Measurements from ENCODE around the gene DDX17. TPM values are rescaled to one million over a fixed set of nuclear protein-coding genes. Genes with fewer than 3 reads are reported as not detected.

Gene DDX17
- polyA plus RNA-seq, 1 experiment: 426 TPM

DNA sequence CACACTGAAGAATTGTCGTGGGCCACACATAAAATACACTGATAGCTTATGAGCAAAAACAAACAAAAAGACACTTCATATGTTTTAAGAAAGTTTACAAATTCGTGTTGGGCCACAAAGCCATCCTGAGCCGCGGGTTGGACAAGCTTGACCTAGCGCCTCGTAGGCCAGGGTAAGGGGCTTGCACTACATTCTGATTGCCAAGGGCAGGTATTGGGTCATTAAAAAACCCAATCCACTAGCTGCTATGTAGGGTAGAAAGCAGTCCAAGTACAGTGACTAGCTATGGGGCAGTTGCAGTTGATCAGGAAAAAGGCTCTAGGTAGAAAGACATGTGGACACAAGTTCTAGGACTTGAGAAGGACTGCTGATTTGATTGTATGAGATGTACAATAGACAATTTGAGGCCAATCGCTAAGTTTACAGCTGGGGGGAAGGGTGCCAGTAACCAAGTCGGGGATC lies 24.2 kb downstream of the DDX17 start:
- Histone ChIP-seq H3K4me3 (ENCODE audit: low read depth, low read length) (no peak overlapping the region), H3K9me3 (ENCODE audit: control insufficient read depth, insufficient read depth, low read length) (no peaks in the 10 kb centered on the region), H3K27me3 (ENCODE audit: control insufficient read depth, insufficient read depth, low read length) (no peaks in the 10 kb centered on the region), H3K27ac (ENCODE audit: low read depth, low read length) (no peak overlapping the region)
- TF ChIP-seq CTCF (IDR thresholded peaks at IDR 0.05; ENCODE audit: low read depth, low read length): no peak
- CTCF ChIA-PET: interaction anchor here (0.6 kb wide), 1 partner anchor 14 kb away, joined by 6 read pairs; no protein-coding TSS in a partner anchor
- POLR2A ChIA-PET: interaction anchor here (0.7 to 3.1 kb wide), 4 partner anchors 9 to 20 kb away, joined by 3 to 27 read pairs (median 13); partner anchors contain the start of gene KDELR3
- no peak for DNase-seq (ENCODE audit: low read depth, low spot score)

GRCh38 chr22:38481162-38481870 lies 24.8 kb downstream of the DDX17 start:
- CTCF ChIA-PET: interaction anchor here (0.5 kb wide), 1 partner anchor 407 kb away, joined by 6 read pairs; no protein-coding TSS in a partner anchor
- H3K27ac ChIP-seq (ENCODE audit: low read depth, low read length): peak overlapping the region; percentile 24

DNA sequence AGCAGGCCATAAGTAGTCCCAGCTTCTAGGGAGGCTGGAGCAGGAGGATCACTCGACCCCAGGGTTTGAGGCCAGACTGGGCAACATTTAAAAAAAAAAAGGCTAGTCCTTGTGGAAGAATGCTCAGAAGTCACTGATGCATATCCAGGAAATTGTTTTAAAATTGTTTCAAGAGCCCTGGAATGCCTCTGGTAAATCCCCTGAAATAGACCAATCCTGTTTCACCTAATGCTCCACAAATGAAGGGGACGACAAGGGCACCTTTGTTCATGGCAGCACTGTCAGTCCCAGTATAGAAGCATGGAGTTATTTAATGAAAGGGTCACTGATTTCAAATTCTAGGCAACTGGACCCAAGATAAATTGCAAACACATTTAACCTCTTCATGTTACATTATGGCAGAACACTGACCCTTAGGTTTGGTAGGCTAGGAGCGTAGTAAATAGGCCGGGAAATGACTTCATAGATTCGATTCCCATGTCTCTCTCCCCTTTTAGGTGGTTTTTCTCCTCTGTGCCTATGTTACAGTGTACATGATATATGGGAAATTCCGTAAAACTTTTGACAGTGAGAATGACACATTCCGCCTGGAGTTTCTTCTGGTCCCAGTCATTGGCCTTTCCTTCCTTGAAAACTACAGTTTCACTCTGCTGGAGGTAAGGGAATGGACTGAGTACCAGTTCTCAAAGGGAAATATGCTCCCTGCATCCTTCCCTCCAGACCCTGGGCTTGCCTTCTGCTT lies 26.8 kb downstream of the DDX17 start:
- H3K9me3 ChIP-seq (ENCODE audit: control insufficient read depth, insufficient read depth, low read length): no peaks in the 10 kb centered on the region
- ChIA-PET CTCF (no interaction called here), POLR2A (interaction anchor here (0.6 to 3.1 kb wide), 2 partner anchors 12 to 34 kb away, joined by 3 to 27 read pairs; no protein-coding TSS in a partner anchor)
- no peak for DNase-seq (ENCODE audit: low read depth, low spot score)
- H3K4me3 ChIP-seq (ENCODE audit: low read depth, low read length): no peak overlapping the region
- H3K27ac ChIP-seq (ENCODE audit: low read depth, low read length): peak overlapping the region; percentile 31
- H3K27me3 ChIP-seq (ENCODE audit: control insufficient read depth, insufficient read depth, low read length): no peaks in the 10 kb centered on the region
- no peak for TF ChIP-seq CTCF (IDR thresholded peaks at IDR 0.05; ENCODE audit: low read depth, low read length)

More at GRCh38 chr22:38481162-38481870, 24.8 kb downstream of the DDX17 start:
- TF ChIP-seq CTCF (IDR thresholded peaks at IDR 0.05; ENCODE audit: low read depth, low read length): no peak
- no peaks in the 10 kb centered on the region for H3K27me3 ChIP-seq (ENCODE audit: control insufficient read depth, insufficient read depth, low read length)
- no peak for DNase-seq (ENCODE audit: low read depth, low spot score)
- no peaks in the 10 kb centered on the region for H3K9me3 ChIP-seq (ENCODE audit: control insufficient read depth, insufficient read depth, low read length)
- POLR2A ChIA-PET: interaction anchor here (0.7 to 3.1 kb wide), 5 partner anchors 10 to 429 kb away, joined by 3 to 27 read pairs (median 4); partner anchors contain the start of gene KDELR3
- H3K4me3 ChIP-seq (ENCODE audit: low read depth, low read length): no peak overlapping the region

DNA sequence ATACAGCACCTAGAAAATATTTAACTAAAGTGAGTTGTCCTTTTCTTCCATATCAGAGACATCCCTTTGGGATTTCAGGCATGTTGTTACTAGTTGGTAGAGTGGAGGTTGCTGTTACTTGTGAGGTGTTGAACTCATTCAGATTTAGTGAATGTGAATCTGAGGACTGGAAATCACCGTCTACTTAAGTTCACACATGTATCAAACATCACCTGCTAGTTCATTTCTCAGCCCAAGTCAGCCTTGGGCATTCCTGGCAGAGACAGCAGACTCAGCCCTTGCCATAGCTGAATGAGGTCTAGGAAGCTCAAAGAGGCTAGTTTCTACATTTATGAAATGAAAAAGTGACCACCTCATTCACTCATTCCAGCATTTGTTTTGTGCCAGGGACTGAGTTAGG lies 28.5 kb downstream of the DDX17 start:
- ChIA-PET CTCF (no interaction called here), POLR2A (interaction anchor here (0.6 kb wide), 1 partner anchor 159 kb away, joined by 11 read pairs; no protein-coding TSS in a partner anchor)
- TF ChIP-seq CTCF (IDR thresholded peaks at IDR 0.05; ENCODE audit: low read depth, low read length): no peak

More for the DNA sequence above, 28.5 kb downstream of the DDX17 start:
- Histone ChIP-seq H3K27me3 (ENCODE audit: control insufficient read depth, insufficient read depth, low read length) (no peaks in the 10 kb centered on the region), H3K27ac (ENCODE audit: low read depth, low read length) (peak overlapping the region; percentile 31), H3K9me3 (ENCODE audit: control insufficient read depth, insufficient read depth, low read length) (no peaks in the 10 kb centered on the region), H3K4me3 (ENCODE audit: low read depth, low read length) (no peak overlapping the region)
- DNase-seq (ENCODE audit: low read depth, low spot score): no peak

All from AG04450 (cell line).